Retinal pigment epithelial cell (primary cell): ENCODE results near the gene DMD.

Experiments used
- DNase-seq: peaks from one replicate; pipeline ENCODE4 v3.0.0-alpha.2; 2010; ENCODE audit warnings: low read depth
- H3K4me3 ChIP-seq: 2 replicates; pipeline ENCODE4 v1.5.1; 2011; ENCODE audit warnings: mild to moderate bottlenecking, low read length, control low read depth, moderate library complexity
- TF ChIP-seq, protein P1 (sequence below): conservative IDR thresholded peaks from 2 replicates; pipeline ENCODE4 v1.5.1; 2011; ENCODE audit warnings: low read depth, low read length, control low read depth, inconsistent platforms

The DMD gene

GRCh38 chrX:31243804-31244203, 1967.5 kb downstream of the DMD start:
- no peak overlapping the region for H3K4me3 ChIP-seq
- no peak for DNase-seq
- TF ChIP-seq, protein P1, sequence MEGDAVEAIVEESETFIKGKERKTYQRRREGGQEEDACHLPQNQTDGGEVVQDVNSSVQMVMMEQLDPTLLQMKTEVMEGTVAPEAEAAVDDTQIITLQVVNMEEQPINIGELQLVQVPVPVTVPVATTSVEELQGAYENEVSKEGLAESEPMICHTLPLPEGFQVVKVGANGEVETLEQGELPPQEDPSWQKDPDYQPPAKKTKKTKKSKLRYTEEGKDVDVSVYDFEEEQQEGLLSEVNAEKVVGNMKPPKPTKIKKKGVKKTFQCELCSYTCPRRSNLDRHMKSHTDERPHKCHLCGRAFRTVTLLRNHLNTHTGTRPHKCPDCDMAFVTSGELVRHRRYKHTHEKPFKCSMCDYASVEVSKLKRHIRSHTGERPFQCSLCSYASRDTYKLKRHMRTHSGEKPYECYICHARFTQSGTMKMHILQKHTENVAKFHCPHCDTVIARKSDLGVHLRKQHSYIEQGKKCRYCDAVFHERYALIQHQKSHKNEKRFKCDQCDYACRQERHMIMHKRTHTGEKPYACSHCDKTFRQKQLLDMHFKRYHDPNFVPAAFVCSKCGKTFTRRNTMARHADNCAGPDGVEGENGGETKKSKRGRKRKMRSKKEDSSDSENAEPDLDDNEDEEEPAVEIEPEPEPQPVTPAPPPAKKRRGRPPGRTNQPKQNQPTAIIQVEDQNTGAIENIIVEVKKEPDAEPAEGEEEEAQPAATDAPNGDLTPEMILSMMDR: no peak

- no peak overlapping the region for H3K4me3 ChIP-seq
- TF ChIP-seq, protein P1: no peak
- no peak for DNase-seq
These were observed 1970.4 kb downstream of the DMD start for GRCh38 chrX:31240982-31241381.

GRCh38 chrX:31237189-31237588, 1974.2 kb downstream of the DMD start:
- TF ChIP-seq, protein P1: no peak
- H3K4me3 ChIP-seq: no peak overlapping the region
- no peak for DNase-seq

- no peak overlapping the region for H3K4me3 ChIP-seq
- TF ChIP-seq, protein P1: no peak
- DNase-seq: no peak
These were observed 1975.1 kb downstream of the DMD start for GRCh38 chrX:31236231-31236630.

- no peak overlapping the region for H3K4me3 ChIP-seq
- TF ChIP-seq, protein P1: no peak
- no peak for DNase-seq
These were observed 1977.3 kb downstream of the DMD start for GRCh38 chrX:31233941-31234496.

DNA sequence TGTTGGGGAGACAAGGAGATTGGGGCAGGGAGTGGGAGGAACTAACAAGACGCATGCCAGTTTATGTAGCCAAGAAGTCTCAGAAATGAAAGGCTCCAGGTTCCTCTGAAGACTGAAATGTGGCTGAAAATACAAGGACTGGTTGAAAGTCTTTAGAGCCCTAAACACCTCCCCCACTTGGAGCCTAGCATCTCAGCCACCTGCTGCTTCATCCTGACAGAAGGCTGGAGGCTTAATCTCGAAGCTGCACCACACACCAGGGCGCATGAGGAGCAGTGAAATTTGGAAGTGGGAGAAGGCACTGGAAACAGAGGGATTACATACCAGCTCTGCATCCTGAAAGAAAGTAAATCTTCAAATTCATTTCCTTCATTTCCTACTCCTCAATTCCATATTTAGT, 1978.8 kb downstream of the DMD start:
- no peak overlapping the region for H3K4me3 ChIP-seq
- DNase-seq: no peak
- TF ChIP-seq, protein P1: no peak

- TF ChIP-seq, protein P1: no peak
- H3K4me3 ChIP-seq: no peak overlapping the region
- no peak for DNase-seq
These were observed 1982.4 kb downstream of the DMD start for GRCh38 chrX:31228909-31229308.
